ENCODE results near the gene GRK5.
"Not testable (repeated sequence)": the region's sequence is repeated elsewhere in the genome, so short reads cannot be mapped to it uniquely, and the experiment has no call there.

The GRK5 gene

GRCh38 chr10:119238577-119238976 is 31.2 kb downstream of the GRK5 start:
- no peaks in the 10 kb centered on the region for H3K9me3 ChIP-seq (ENCODE audit: low read length)
- H3K4me3 ChIP-seq (ENCODE audit: low read length), result no peak overlapping the region
- no peak overlapping the region for H2AFZ ChIP-seq (ENCODE audit: low read depth, low read length)
- no peaks in the 10 kb centered on the region for H3K27me3 ChIP-seq (ENCODE audit: insufficient read depth, low read length)
- no peaks in the 10 kb centered on the region for H3K36me3 ChIP-seq (ENCODE audit: insufficient read depth, low read length)
- H3K4me1 ChIP-seq (ENCODE audit: insufficient read depth, low read length), result peaks cover 12% of the 10 kb centered on the region

GRCh38 chr10:119239015-119239414 is 31.6 kb downstream of the GRK5 start:
- not testable (repeated sequence) for H3K36me3 ChIP-seq (ENCODE audit: insufficient read depth, low read length); H2AFZ ChIP-seq (ENCODE audit: low read depth, low read length); H3K27me3 ChIP-seq (ENCODE audit: insufficient read depth, low read length); H3K9me3 ChIP-seq (ENCODE audit: low read length); H3K4me3 ChIP-seq (ENCODE audit: low read length)
- peaks cover 15% of the 10 kb centered on the region for H3K4me1 ChIP-seq (ENCODE audit: insufficient read depth, low read length)

GRCh38 chr10:119239630-119240029 is 32.3 kb downstream of the GRK5 start:
- H2AFZ ChIP-seq (ENCODE audit: low read depth, low read length); H3K4me3 ChIP-seq (ENCODE audit: low read length); H3K9me3 ChIP-seq (ENCODE audit: low read length); H3K27me3 ChIP-seq (ENCODE audit: insufficient read depth, low read length); H3K36me3 ChIP-seq (ENCODE audit: insufficient read depth, low read length): not testable (repeated sequence)
- H3K4me1 ChIP-seq (ENCODE audit: insufficient read depth, low read length), result peaks cover 15% of the 10 kb centered on the region

GRCh38 chr10:119241066-119241465 is 33.7 kb downstream of the GRK5 start:
- H3K4me3 ChIP-seq (ENCODE audit: low read length), result no peak overlapping the region
- no peak overlapping the region for H2AFZ ChIP-seq (ENCODE audit: low read depth, low read length)
- peaks cover 15% of the 10 kb centered on the region for H3K4me1 ChIP-seq (ENCODE audit: insufficient read depth, low read length)
- no peaks in the 10 kb centered on the region for H3K36me3 ChIP-seq (ENCODE audit: insufficient read depth, low read length)
- H3K27me3 ChIP-seq (ENCODE audit: insufficient read depth, low read length), result no peaks in the 10 kb centered on the region
- no peaks in the 10 kb centered on the region for H3K9me3 ChIP-seq (ENCODE audit: low read length)

- H3K27me3 ChIP-seq (ENCODE audit: insufficient read depth, low read length), result no peaks in the 10 kb centered on the region
- H3K36me3 ChIP-seq (ENCODE audit: insufficient read depth, low read length), result no peaks in the 10 kb centered on the region
- no peak overlapping the region for H2AFZ ChIP-seq (ENCODE audit: low read depth, low read length)
- H3K4me3 ChIP-seq (ENCODE audit: low read length), result no peak overlapping the region
- H3K9me3 ChIP-seq (ENCODE audit: low read length), result no peaks in the 10 kb centered on the region
- H3K4me1 ChIP-seq (ENCODE audit: insufficient read depth, low read length), result peaks cover 13% of the 10 kb centered on the region
Measured at GRCh38 chr10:119242186-119242585, 34.8 kb downstream of the GRK5 start.

GRCh38 chr10:119243488-119243887 is 36.1 kb downstream of the GRK5 start:
- H3K9me3 ChIP-seq (ENCODE audit: low read length), result no peaks in the 10 kb centered on the region
- peaks cover 6% of the 10 kb centered on the region for H3K4me1 ChIP-seq (ENCODE audit: insufficient read depth, low read length)
- H3K4me3 ChIP-seq (ENCODE audit: low read length), result no peak overlapping the region
- H3K36me3 ChIP-seq (ENCODE audit: insufficient read depth, low read length), result no peaks in the 10 kb centered on the region
- H2AFZ ChIP-seq (ENCODE audit: low read depth, low read length), result no peak overlapping the region
- H3K27me3 ChIP-seq (ENCODE audit: insufficient read depth, low read length), result no peaks in the 10 kb centered on the region

GRCh38 chr10:119243967-119244366 is 36.6 kb downstream of the GRK5 start:
- Histone ChIP-seq H3K27me3 (ENCODE audit: insufficient read depth, low read length) (no peaks in the 10 kb centered on the region), H3K36me3 (ENCODE audit: insufficient read depth, low read length) (no peaks in the 10 kb centered on the region), H3K9me3 (ENCODE audit: low read length) (no peaks in the 10 kb centered on the region), H2AFZ (ENCODE audit: low read depth, low read length) (no peak overlapping the region), H3K4me1 (ENCODE audit: insufficient read depth, low read length) (peaks cover 6% of the 10 kb centered on the region), H3K4me3 (ENCODE audit: low read length) (no peak overlapping the region)

GRCh38 chr10:119245272-119245671 is 37.9 kb downstream of the GRK5 start:
- H3K27me3 ChIP-seq (ENCODE audit: insufficient read depth, low read length), result no peaks in the 10 kb centered on the region
- no peaks in the 10 kb centered on the region for H3K36me3 ChIP-seq (ENCODE audit: insufficient read depth, low read length)
- no peaks in the 10 kb centered on the region for H3K9me3 ChIP-seq (ENCODE audit: low read length)
- H2AFZ ChIP-seq (ENCODE audit: low read depth, low read length), result no peak overlapping the region
- H3K4me1 ChIP-seq (ENCODE audit: insufficient read depth, low read length), result peaks cover 6% of the 10 kb centered on the region
- no peak overlapping the region for H3K4me3 ChIP-seq (ENCODE audit: low read length)

- Histone ChIP-seq H2AFZ (ENCODE audit: low read depth, low read length) (no peak overlapping the region), H3K4me3 (ENCODE audit: low read length) (no peak overlapping the region), H3K27me3 (ENCODE audit: insufficient read depth, low read length) (no peaks in the 10 kb centered on the region), H3K36me3 (ENCODE audit: insufficient read depth, low read length) (no peaks in the 10 kb centered on the region), H3K9me3 (ENCODE audit: low read length) (no peaks in the 10 kb centered on the region), H3K4me1 (ENCODE audit: insufficient read depth, low read length) (peaks cover 15% of the 10 kb centered on the region)
Measured at GRCh38 chr10:119246862-119247549, 39.6 kb downstream of the GRK5 start.

- Histone ChIP-seq H3K36me3 (ENCODE audit: insufficient read depth, low read length) (no peaks in the 10 kb centered on the region), H3K4me1 (ENCODE audit: insufficient read depth, low read length) (peaks cover 15% of the 10 kb centered on the region), H3K27me3 (ENCODE audit: insufficient read depth, low read length) (no peaks in the 10 kb centered on the region), H3K4me3 (ENCODE audit: low read length) (no peak overlapping the region), H3K9me3 (ENCODE audit: low read length) (no peaks in the 10 kb centered on the region), H2AFZ (ENCODE audit: low read depth, low read length) (no peak overlapping the region)
Measured at GRCh38 chr10:119247550-119247894, 40.2 kb downstream of the GRK5 start.

GRCh38 chr10:119248184-119248583 is 40.8 kb downstream of the GRK5 start:
- no peak overlapping the region for H3K4me3 ChIP-seq (ENCODE audit: low read length)
- no peaks in the 10 kb centered on the region for H3K36me3 ChIP-seq (ENCODE audit: insufficient read depth, low read length)
- H3K4me1 ChIP-seq (ENCODE audit: insufficient read depth, low read length), result peaks cover 20% of the 10 kb centered on the region
- H3K9me3 ChIP-seq (ENCODE audit: low read length), result no peaks in the 10 kb centered on the region
- no peak overlapping the region for H2AFZ ChIP-seq (ENCODE audit: low read depth, low read length)
- H3K27me3 ChIP-seq (ENCODE audit: insufficient read depth, low read length), result no peaks in the 10 kb centered on the region

- Histone ChIP-seq H3K9me3 (ENCODE audit: low read length) (no peaks in the 10 kb centered on the region), H3K4me1 (ENCODE audit: insufficient read depth, low read length) (peaks cover 21% of the 10 kb centered on the region), H2AFZ (ENCODE audit: low read depth, low read length) (no peak overlapping the region)
Measured at GRCh38 chr10:119248681-119249080, 41.3 kb downstream of the GRK5 start.

GRCh38 chr10:119250641-119251314 is 43.4 kb downstream of the GRK5 start:
- Histone ChIP-seq H3K27me3 (ENCODE audit: insufficient read depth, low read length) (no peaks in the 10 kb centered on the region), H3K9me3 (ENCODE audit: low read length) (no peaks in the 10 kb centered on the region), H3K36me3 (ENCODE audit: insufficient read depth, low read length) (no peaks in the 10 kb centered on the region), H2AFZ (ENCODE audit: low read depth, low read length) (no peak overlapping the region), H3K4me3 (ENCODE audit: low read length) (no peak overlapping the region), H3K4me1 (ENCODE audit: insufficient read depth, low read length) (peaks cover 26% of the 10 kb centered on the region)

More at GRCh38 chr10:119248681-119249080, 41.3 kb downstream of the GRK5 start:
- Histone ChIP-seq H3K27me3 (ENCODE audit: insufficient read depth, low read length) (no peaks in the 10 kb centered on the region), H3K4me3 (ENCODE audit: low read length) (no peak overlapping the region), H3K36me3 (ENCODE audit: insufficient read depth, low read length) (no peaks in the 10 kb centered on the region)

- H3K4me1 ChIP-seq (ENCODE audit: insufficient read depth, low read length), result peaks cover 26% of the 10 kb centered on the region
- no peak overlapping the region for H3K4me3 ChIP-seq (ENCODE audit: low read length)
Measured at GRCh38 chr10:119251315-119251708, 43.9 kb downstream of the GRK5 start.

More at GRCh38 chr10:119251315-119251708, 43.9 kb downstream of the GRK5 start:
- no peaks in the 10 kb centered on the region for H3K36me3 ChIP-seq (ENCODE audit: insufficient read depth, low read length)
- no peak overlapping the region for H2AFZ ChIP-seq (ENCODE audit: low read depth, low read length)
- no peaks in the 10 kb centered on the region for H3K27me3 ChIP-seq (ENCODE audit: insufficient read depth, low read length)
- no peaks in the 10 kb centered on the region for H3K9me3 ChIP-seq (ENCODE audit: low read length)
